ENCODE results near the gene TFDP1.

Gene TFDP1, protein sequence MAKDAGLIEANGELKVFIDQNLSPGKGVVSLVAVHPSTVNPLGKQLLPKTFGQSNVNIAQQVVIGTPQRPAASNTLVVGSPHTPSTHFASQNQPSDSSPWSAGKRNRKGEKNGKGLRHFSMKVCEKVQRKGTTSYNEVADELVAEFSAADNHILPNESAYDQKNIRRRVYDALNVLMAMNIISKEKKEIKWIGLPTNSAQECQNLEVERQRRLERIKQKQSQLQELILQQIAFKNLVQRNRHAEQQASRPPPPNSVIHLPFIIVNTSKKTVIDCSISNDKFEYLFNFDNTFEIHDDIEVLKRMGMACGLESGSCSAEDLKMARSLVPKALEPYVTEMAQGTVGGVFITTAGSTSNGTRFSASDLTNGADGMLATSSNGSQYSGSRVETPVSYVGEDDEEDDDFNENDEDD

DNA sequence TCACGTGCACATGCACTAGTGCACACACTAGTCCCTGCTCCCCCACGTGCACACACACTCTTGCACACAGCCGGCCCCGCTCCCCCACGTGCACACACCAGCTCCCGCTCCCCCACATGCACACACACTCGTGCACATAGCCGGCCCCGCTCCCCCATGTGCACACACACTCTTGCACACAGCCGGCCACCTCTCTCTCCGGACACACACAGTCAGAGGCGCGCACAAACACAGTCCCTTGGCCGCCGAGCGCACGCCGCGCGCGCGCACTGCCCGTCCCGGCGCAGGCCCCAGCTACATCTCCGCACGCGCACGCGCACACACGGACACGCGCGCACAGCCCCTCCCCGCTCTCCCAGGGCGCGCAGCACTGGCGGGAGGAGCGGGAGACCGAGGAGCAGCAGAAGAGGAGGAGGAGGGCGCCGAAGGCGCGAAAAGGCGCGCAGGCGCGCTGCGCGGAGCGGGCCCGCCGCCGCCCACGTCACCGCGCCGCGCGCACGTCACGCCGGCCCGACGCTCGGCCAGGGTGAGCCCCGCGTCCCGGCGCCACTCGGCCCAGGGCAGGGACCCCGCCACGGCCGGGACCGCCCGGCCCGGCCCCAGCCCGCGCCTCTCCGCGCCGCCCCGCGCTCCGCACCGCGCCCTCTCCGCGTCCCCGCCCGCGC is at the start of gene TFDP1:
TFDP1 (plus strand) TSS at position 549 of the 665 bp plus-strand sequence. CDS start 1,085 bp downstream, outside the sequence.
- DNase-seq (ENCODE audit: low read depth) = peak; percentile 86

DNA sequence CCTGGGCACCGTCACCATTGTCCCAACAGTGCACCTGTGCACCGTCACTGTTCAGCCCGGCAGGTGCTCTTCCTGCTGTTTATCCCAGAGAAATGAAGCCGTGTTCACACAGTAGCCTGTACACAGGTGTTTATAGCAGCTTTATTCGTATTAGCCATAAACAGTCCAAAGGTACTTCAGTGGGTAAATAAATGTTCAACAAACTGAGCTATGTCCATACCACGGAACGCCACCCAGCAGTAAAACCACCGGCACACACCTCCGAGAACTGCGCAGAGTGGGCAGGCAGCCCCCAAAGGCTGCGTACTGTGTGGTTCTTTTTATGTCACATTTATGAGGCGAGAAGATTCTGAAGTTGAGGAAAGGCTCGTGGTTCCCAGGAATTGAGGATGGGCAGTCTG is 49.2 kb upstream of the TFDP1 start:
- DNase-seq (ENCODE audit: low read depth) = no peak

DNA sequence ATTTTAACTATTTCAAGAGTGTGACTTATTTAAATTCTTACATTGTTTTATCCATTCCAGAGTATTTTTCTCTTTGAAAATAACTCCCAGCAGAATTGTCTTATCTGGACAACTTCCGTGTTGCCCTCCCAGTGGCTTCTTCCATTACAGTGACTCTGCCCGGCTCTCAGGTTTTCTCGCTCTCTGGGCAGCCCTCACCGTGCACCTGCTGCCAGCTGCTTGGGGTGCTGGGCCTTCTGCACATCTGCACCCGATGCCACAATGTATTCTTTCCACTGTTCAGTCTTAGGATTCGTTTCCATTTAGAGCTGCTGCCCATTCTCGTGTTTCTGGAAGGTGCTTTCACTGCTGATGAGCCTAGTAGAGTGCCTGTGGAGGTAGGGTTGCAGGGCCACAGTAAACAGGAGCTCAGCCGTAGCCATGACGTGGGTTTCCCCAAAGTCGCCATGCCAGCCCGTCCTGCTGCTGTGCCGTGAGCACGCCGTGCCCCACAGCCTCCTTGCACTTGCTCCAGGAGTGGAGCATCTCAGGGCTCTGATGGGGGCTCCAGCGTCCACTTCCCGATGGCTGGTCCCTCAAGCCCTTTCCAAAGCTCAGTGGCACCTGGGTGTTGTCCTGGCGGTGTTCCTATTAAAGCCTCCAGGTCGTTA is 48.0 kb upstream of the TFDP1 start:
- no peak for DNase-seq (ENCODE audit: low read depth)

DNA sequence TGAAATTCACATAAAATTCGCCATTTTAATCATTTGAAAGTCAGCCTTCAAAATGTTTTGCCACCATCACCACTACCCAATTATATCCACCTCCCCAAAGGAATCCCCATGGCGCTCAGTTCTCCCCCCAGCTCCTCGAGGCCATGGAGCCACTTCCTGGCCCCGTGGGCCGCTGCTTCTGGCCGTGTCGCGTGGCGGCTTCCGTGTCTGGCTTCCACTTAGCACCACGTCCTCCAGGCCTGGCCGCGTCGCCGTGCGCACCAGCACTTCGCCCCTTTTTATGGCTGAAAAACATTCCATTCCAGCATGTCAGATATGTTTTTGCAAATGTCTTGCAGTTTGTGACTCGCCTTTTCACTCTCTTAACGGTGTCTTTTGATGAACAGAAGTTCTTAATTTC is 47.3 kb upstream of the TFDP1 start:
- no peak for DNase-seq (ENCODE audit: low read depth)

DNA sequence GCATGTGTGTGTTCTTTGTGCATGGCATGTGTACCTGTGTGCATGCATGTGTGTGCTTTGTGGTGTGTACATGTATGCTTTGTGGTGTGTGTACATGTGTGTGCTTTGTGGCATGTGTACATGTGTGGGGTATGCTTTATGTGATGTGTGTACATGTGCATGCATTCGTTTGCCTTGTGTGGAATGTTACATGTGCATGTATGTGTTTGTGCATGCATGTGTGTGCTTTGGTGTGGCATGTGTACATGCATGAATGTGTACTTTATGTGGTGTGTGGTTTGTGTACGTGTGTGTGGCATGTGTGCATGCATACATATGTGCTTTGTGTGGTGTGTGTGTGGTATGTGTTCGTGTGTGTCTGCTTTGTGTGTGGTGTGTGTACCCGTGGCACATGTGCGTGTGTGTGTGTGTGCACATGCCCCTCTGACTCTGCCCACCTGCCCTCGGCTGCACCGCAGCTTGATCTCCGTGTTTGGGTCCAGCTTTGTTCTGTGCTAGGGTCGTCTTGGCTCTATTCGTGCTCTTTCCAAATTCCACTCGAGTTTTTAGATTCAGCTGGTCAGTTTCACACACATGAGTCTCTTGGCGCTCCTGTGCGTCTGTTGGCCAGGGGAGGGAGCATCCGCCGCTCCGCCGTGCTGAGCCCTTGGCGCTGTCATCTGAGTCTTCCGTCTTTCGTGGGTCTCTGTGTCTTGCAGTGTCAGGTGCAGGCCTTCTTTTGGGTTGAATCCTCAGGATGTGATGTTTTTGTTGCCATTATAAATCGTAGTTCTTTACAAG is 46.5 kb upstream of the TFDP1 start:
- DNase-seq (ENCODE audit: low read depth) = no peak

DNA sequence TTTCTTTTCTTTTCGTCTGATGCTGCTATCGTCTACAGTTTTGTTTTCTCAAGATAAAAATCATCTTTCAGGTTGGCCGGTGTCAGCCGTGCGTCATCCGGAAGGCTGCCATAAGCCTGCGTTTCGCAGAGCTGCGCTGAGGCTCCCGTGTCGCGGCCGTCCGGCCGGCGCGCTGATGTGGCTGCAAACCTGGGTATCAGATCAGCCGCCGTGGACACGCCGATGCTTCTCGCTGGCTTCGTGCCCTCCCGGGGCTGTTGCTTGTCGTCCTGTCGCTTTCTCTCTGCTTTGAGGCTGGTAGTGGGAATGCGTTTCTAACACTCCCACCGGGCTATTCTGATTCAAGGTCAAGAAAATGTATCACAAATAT is 45.9 kb upstream of the TFDP1 start:
- DNase-seq (ENCODE audit: low read depth) = no peak

DNA sequence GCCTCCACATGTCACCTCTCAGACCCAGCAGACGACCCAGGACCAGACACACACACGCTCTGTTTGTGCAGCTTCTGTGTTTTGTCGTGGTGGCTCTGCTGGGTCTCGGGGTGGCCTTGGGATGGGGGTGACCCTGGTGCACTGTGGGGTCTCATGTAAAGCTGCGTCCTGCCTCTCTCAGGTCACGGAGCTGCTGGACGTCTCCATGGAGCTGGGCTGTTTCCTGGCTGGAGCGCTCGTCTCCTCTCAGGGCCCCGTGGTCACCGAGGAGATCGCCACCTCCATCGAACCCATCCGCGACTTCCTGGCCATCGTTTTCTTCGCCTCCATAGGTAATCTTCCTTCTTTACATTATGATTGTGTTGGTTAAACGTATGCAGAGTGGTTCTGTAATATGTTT is 45.4 kb upstream of the TFDP1 start:
- no peak for DNase-seq (ENCODE audit: low read depth)

DNA sequence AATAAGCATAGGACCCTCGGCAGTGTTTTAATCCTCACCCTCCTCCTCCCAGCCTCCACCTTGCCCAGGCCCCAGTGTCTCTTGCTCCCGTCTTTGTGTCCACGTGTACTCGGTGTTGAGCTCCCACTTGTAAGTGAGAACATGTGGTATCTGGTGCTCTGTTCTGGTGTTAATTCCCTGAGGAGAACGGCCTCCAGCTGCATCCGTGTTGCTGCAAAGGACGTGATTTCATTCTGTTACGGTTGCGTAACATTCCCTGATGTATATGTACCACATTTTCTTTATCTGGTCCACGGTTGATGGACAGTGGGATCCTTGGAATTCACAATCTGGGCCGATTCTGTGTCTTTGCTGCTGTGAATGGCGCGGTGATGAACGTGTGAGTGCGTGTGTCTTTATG is 44.7 kb upstream of the TFDP1 start:
- DNase-seq (ENCODE audit: low read depth) = no peak

DNA sequence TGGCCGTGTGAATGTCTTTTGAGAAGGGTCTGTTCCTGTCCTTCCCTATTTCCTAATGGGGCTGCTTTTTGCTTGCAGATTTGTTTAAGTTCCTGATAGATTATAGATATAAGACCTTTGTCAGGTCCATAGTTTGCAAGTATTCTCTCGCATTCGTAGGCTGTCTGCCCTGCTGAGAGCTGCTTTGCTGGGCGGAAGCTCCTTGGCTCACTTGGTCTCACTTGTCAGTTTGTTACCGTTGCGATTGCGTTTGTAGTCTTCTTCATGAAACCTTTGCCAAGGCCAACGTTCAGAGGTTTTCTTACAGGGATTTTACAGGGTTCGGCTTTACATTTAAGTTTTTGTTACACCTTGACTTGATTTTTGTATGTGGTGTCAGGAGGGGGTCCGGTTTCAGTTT is 44.0 kb upstream of the TFDP1 start:
- no peak for DNase-seq (ENCODE audit: low read depth)

DNA sequence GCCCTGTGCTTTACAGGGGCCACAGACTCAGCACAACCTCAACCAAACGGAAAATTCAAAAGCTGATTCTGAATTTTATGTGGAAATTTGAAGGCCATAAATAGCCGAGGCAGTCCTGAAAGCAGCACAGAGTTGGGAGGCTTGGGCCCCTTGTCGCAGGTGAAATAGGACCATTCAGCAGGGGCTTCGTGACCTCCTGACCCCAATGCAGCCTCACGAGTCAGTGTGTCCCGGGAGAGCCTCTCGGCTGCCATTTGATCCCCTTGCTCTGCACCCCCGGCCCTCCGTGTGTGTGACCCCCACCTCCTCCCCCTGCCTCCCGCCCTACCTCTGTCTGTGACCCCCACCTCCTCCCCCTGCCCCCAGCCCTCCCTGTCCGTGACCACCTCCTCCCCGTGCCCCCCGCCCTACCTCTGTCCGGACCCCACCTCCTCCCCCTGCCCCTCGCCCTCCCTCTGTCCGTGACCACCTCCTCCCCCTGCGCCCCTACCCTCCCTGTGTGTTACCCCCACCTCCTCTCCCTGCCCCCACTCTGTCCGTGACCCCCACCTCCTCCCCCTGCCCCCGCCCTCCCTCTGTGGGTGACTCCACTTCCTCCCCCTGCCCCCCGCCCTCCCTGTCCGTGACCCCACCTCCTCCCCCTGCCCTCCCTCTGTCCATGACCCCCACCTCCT is 41.7 kb upstream of the TFDP1 start:
- no peak for DNase-seq (ENCODE audit: low read depth)

DNA sequence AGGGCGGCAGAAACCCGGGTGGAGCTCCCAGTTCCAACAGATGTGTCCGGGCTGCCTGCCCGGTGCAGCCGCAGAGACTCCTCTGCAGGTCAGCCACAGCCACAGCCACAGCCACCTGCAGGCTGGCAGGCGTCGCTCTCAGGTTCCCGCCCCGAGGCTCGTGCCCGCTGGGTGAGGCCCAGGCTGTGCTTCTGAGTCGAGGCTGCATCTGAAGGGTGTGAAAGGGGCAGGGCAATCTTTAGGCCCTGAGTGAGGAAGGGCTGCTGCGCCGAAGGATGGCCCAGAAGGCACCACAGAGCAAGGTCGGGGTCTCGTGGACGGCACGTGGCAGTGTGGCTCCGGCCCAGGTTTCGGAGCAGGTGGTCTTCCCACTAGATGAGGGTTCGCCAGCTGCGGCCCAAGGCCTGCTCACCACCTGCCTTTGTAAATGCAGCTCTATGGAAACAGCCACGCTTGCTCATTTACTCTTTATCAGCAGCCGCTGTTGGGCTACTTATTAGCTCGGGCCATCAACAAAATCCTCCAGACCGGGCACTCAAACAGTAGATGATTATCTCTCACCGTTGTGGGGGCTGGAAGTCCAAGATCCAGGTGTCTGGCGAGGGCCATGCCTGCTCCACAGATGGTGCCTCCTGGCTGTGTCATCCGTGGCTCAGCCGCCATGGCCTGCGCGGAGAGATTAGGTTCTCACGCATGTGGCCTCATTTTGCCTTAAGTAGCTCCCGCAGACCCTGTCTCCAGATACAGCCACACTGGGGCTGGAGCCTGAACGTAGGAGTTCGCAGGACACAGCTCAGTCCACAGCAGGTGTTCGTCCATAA is 40.3 kb upstream of the TFDP1 start:
- DNase-seq (ENCODE audit: low read depth) = no peak

DNA sequence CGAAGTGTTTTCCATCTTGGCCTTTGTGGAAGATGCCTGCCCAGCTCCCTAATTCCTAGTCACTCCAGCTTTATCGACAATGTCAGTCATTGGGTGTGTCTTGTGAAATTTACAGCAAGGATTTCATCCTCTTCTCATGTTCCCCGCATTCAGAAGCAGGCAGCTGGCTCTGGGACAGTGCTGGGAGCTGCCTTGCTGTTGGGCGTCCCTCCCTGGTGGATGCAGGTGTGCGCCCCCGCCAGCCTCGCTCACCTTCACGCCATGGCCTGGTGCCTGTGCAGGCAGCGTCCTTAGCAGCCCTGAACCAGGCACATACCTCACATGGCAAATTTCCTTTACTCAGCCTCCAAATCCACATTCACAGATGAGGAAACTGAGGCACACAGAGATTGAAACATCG is 39.7 kb upstream of the TFDP1 start:
- DNase-seq (ENCODE audit: low read depth) = no peak

DNA sequence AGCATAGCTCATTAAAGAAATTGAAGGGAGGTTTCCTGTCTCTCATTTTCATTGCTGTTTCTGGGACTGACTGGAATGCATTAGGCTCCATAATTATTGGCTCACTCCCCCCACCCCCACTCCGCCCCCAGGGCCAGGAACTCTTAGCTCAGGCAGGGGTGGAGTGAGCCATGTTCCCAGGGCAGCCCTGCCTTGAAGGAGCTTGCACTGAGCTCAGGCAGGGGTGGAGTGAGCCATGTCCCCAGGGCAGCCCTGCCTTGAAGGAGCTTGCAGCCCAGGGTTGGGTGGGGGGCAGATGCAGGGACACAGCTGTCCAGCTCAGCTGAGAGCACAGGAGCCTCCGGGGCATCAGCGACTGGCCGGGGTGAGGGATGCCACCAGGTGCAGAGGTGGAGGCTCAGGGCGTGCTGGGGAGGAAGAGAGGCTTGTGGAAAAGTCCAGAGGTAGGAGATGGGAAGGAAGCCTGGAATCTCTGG is 39.1 kb upstream of the TFDP1 start:
- DNase-seq (ENCODE audit: low read depth) = peak; percentile 50

DNA sequence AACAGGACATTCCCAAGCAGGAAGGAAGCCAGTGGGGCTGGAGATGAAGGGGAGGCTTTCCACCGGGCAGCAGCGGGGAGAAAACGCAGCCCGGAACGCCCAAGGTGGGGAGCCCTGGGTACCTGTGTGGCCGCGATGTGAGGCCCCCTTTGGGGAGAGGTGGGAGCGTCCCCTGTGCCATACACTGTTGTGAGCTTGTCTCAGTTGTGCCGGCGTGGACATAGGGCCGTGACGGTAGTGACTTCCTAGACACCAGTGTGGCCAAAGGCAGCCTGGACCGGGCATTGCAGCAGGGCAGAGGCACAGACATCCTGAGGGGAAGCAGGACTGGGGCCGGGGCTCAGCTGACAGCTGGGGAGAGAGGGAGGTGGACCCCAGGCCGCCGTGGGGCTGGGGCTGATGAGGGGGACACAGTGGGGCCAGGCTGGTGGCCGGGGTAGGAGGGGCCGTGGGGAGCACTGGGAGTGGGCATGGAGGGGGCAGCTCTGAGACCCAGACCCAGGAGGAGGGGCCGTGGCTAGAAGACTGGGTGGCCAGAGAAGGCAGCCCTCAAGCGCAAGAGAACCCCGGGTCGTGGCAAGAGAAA is 38.5 kb upstream of the TFDP1 start:
- DNase-seq (ENCODE audit: low read depth) = no peak

DNA sequence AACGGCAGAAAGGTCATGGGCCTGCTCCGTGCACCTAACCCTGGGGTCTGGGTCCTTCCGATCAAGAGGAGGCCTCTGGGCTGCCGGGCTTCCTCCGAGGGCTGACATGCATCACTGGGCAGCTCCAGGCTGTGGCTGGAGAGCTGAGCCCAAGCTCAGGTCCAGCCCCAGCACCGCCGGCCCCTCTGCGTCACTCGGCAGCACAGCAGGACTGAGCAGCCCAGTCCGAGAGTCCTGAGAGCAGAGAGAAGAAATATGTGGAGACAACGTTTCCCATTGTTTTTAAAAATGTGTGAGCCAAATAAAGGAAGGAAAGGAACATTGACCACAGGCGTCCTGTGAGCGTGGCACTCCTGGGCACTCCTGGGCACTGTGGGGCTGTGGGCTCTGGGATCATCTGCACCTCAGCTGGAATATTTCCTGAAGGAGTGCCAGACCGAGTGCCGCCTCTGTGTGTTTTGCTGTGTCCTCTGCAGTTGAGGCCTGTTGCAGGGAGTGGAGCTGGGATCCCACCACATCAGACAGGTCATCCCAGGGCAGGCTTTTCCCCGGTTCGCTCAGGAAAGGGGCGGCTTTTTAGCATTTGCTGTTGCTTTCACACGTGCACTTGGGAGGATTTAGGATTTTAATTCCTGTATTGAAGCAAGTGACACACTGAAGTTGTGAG is 37.8 kb upstream of the TFDP1 start:
- peak; percentile 36 for DNase-seq (ENCODE audit: low read depth)

DNA sequence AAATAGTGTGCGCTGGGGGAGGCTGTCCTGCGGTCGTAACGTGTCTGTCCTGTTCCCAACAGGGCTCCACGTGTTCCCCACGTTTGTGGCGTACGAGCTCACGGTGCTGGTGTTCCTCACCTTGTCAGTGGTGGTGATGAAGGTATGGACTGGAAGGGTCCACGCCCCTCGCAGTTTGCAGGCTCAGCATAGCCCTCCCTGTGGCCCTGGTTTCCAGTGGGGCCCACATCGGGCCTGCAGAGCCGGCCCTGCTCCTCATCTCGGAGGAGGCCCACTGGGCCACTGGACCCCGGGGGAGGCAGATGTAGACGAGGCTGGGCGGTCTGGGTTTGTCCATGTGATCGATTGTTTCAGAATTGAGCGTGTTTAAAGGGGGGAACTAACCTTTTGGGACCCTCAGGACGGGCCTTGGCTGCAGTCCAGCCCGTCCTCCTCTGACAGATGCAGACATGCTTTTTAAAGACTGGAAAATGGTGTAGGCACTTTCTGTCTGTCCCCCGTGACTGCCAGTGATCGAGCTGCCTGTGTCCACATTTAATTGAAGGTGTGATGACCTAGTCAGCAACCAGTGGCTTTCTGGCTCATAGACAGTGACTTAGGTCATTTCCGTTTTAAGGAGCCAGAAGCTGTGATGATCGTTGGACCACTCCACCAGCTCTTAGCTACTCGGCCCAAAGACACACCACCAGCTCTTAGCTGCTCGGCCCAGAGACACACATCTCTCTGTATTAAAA is 37.1 kb upstream of the TFDP1 start:
- peak; percentile 34 for DNase-seq (ENCODE audit: low read depth)

DNA sequence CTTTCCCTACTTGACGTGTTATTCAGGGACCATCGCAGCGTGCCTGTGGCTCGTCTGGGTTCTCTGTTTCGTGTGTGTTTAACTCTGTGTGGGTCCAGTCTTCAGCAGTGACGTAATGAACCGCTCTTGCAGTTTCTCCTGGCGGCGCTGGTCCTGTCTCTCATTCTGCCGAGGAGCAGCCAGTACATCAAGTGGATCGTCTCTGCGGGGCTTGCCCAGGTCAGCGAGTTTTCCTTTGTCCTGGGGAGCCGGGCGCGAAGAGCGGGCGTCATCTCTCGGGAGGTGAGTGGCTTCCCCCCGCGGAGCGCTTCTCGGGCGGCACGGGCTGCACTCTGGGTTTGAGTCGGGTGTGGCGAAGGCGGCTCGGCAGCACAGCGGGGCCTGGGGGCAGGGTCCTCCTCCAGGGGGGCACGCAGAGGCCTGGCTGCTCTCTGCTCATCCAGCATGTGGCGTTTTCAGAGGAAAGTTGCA is 36.3 kb upstream of the TFDP1 start:
- DNase-seq (ENCODE audit: low read depth) = peak; percentile 51

DNA sequence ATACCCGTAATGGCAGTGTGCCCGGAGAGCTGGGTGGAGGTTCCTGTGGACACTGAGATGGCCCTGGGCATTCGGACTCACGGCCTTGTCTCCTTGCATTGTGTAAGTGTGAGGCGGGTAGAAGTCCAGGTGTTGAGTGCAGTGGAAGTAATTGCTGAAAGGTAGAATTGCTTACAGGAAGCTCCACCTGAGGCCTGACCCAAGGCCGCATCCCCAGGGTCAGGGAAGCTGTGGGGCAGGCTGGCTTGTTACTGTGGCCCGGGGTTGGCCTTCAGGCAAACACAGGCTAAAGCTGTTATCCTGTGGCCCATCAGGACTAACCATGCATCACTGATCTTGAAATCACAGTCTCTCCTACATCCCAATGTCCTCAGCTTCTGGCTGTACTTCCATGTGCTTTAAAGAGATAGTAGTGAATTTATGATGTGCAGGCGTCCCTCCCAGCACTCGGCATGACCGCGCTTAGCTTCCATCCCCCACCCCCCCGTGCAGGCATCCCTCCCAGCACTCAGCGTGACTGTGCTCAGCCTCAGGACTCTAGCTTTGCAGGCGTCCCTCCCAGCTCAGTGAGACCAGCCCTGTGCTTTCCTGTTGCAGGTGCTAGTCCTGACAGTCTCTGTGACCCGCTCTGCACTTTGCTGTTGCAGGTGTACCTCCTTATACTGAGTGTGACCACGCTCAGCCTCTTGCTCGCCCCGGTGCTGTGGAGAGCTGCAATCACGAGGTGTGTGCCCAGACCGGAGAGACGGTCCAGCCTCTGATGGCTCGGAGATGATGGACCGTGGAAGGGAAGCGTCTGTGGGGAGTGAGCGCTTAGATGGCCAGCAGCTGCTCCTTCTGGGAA is 35.6 kb upstream of the TFDP1 start:
- no peak for DNase-seq (ENCODE audit: low read depth)
